HFF-Myc (cell line): ENCODE measurements around the gene PYHIN1.

Source experiments
- DNase-seq: peaks from one replicate; pipeline ENCODE4 v3.0.0-alpha.2; 2011; ENCODE audit warnings: low read depth; ENCODE audit errors: extremely low read depth
- H3K4me3 ChIP-seq: replicated peaks from 2 replicates; pipeline ENCODE4 v1.5.1; 2011; ENCODE audit warnings: low read depth, mild to moderate bottlenecking, control low read depth, low read length
- CTCF ChIP-seq: IDR thresholded peaks from 2 replicates; pipeline ENCODE4 v1.5.1; 2012; ENCODE audit warnings: mild to moderate bottlenecking, low read depth, low read length, control low read depth; ENCODE audit errors: missing control alignments

Gene PYHIN1

GRCh38 chr1:158972841-158973240 is 41.5 kb downstream of the PYHIN1 start:
- no peak overlapping the region for H3K4me3 ChIP-seq
- no peak for TF ChIP-seq CTCF
- DNase-seq: no peak

- TF ChIP-seq CTCF: no peak
- H3K4me3 ChIP-seq: no peak overlapping the region
- no peak for DNase-seq
Measured at GRCh38 chr1:158976219-158976618, 44.9 kb downstream of the PYHIN1 start.

GRCh38 chr1:158978730-158979129 is 47.4 kb downstream of the PYHIN1 start:
- TF ChIP-seq CTCF: no peak
- DNase-seq: no peak
- no peak overlapping the region for H3K4me3 ChIP-seq

GRCh38 chr1:158979229-158979628 is 47.9 kb downstream of the PYHIN1 start:
- TF ChIP-seq CTCF: no peak
- DNase-seq: no peak
- no peak overlapping the region for H3K4me3 ChIP-seq

- no peak for DNase-seq
- TF ChIP-seq CTCF: no peak
- H3K4me3 ChIP-seq: no peak overlapping the region
Measured at GRCh38 chr1:158983235-158983634, 51.9 kb downstream of the PYHIN1 start.

- DNase-seq: no peak
- H3K4me3 ChIP-seq: no peak overlapping the region
- TF ChIP-seq CTCF: no peak
Measured at GRCh38 chr1:158984386-158984785, 53.0 kb downstream of the PYHIN1 start.

GRCh38 chr1:158989424-158989823 is 58.1 kb downstream of the PYHIN1 start:
- no peak for TF ChIP-seq CTCF
- DNase-seq: no peak
- H3K4me3 ChIP-seq: no peak overlapping the region
